Activated CD8-positive, alpha-beta T cell treated with anti-CD3 and anti-CD28 coated beads, Interleukin-2, amount 10 ng/mL, durations not matched to agents 7 days and 5 days (primary cell): ENCODE data around the gene GPD2. TPM values are rescaled to one million over a fixed set of nuclear protein-coding genes. Genes with fewer than 3 reads are reported as not detected.

ENCODE experiments used
- ATAC-seq: fragments of 150-1000 bp; cut with Tn5 transposase; one replicate; pipeline ENCODE4 v1.10.0; 2021; ENCODE audit warnings: moderate library complexity
- CTCF ChIA-PET: fragments of 350-600 bp; sonication (Branson Sonifier 250); formaldehyde crosslinking; loops from one replicate; lab custom pipeline; 2021; ENCODE audit warnings: antibody characterized with exemption; lab: Charles Lee
- POLR2A ChIA-PET: fragments of 350-600 bp; sonication (Branson Sonifier 250); formaldehyde crosslinking; loops from one replicate; lab custom pipeline; 2021; ENCODE audit warnings: antibody characterized with exemption; lab: Charles Lee
- DNase-seq: peaks from one replicate; pipeline ENCODE4 v3.0.0-alpha.2; 2020
- H3K27ac Mint-ChIP-seq: one replicate; pipeline ENCODE4 v1.8.0; 2021; ENCODE audit warnings: mild to moderate bottlenecking, mixed read lengths
- H3K27me3 Mint-ChIP-seq: one replicate; pipeline ENCODE4 v1.8.0; 2021; ENCODE audit warnings: low read depth, mixed read lengths
- H3K36me3 Mint-ChIP-seq: one replicate; pipeline ENCODE4 v1.8.0; 2021; ENCODE audit warnings: low read depth, mixed read lengths
- H3K4me1 Mint-ChIP-seq: one replicate; pipeline ENCODE4 v1.8.0; 2021; ENCODE audit warnings: low read depth, mixed read lengths
- H3K4me3 Mint-ChIP-seq: one replicate; pipeline ENCODE4 v1.8.0; 2021; ENCODE audit warnings: mild to moderate bottlenecking, mixed read lengths
- H3K9me3 Mint-ChIP-seq: one replicate; pipeline ENCODE4 v1.8.0; 2022; ENCODE audit warnings: mixed read lengths; ENCODE audit not compliant: insufficient read depth
- total RNA-seq, 2 experiments: library from RNA; stranded (reverse); gene quantifications; one replicate each; pipeline ENCODE4 v1.2.3, GENCODE V29; 2021

Gene GPD2
- total RNA-seq, 2 experiments from 2014 or later: 13.6 to 14.7 TPM

- POLR2A ChIA-PET: no interaction called here
- peaks cover 5% of the 10 kb centered on the region for H3K4me1 Mint-ChIP-seq
- no peaks in the 10 kb centered on the region for H3K36me3 Mint-ChIP-seq
- DNase-seq (no peak), ATAC-seq (no peak)
- H3K4me3 Mint-ChIP-seq: no peak overlapping the region
- CTCF ChIA-PET: no interaction called here
- H3K9me3 Mint-ChIP-seq: no peaks in the 10 kb centered on the region
- no peak overlapping the region for H3K27ac Mint-ChIP-seq
- no peaks in the 10 kb centered on the region for H3K27me3 Mint-ChIP-seq
Measured at GRCh38 chr2:156539086-156539860, 103.1 kb downstream of the GPD2 start.

- no peaks in the 10 kb centered on the region for H3K9me3 Mint-ChIP-seq
- no peak overlapping the region for H3K4me3 Mint-ChIP-seq
- peaks cover 5% of the 10 kb centered on the region for H3K4me1 Mint-ChIP-seq
- DNase-seq (no peak), ATAC-seq (no peak)
- H3K27me3 Mint-ChIP-seq: no peaks in the 10 kb centered on the region
- no peaks in the 10 kb centered on the region for H3K36me3 Mint-ChIP-seq
- ChIA-PET POLR2A (no interaction called here), CTCF (interaction anchor here (1.3 kb wide), 1 partner anchor 29 kb away, joined by 3 read pairs; no protein-coding TSS in a partner anchor)
- no peak overlapping the region for H3K27ac Mint-ChIP-seq
Measured at GRCh38 chr2:156540706-156541105, 104.5 kb downstream of the GPD2 start.

GRCh38 chr2:156541229-156541628 is 105.0 kb downstream of the GPD2 start:
- H3K27ac Mint-ChIP-seq: no peak overlapping the region
- POLR2A ChIA-PET: no interaction called here
- no peaks in the 10 kb centered on the region for H3K36me3 Mint-ChIP-seq

DNA sequence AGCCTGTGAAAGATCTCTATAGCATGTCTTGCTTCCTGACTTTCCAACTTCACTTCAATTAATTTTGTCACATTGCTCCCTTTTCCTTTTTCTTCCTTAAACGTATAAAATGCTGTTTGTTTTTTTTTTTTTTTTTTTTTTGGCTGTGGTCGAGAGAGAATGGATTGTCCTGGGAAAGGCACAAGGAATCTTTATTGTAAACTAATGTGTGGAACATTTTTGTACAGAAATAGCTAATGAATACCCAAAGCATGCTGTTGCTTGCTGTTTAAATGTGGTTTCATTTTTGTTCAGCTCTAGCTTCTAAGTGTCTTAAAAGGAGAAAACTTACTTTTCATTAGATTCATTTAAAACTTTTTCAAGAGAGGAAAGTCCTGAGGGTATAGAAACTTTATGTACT is 105.5 kb downstream of the GPD2 start:
- peaks cover 4% of the 10 kb centered on the region for H3K4me1 Mint-ChIP-seq

More at GRCh38 chr2:156541229-156541628, 105.0 kb downstream of the GPD2 start:
- DNase-seq (no peak), ATAC-seq (no peak)
- H3K27me3 Mint-ChIP-seq: no peaks in the 10 kb centered on the region
- H3K4me1 Mint-ChIP-seq: peaks cover 5% of the 10 kb centered on the region
- CTCF ChIA-PET: interaction anchor here (1.3 kb wide), 1 partner anchor 29 kb away, joined by 3 read pairs; no protein-coding TSS in a partner anchor
- no peak overlapping the region for H3K4me3 Mint-ChIP-seq
- no peaks in the 10 kb centered on the region for H3K9me3 Mint-ChIP-seq

DNA sequence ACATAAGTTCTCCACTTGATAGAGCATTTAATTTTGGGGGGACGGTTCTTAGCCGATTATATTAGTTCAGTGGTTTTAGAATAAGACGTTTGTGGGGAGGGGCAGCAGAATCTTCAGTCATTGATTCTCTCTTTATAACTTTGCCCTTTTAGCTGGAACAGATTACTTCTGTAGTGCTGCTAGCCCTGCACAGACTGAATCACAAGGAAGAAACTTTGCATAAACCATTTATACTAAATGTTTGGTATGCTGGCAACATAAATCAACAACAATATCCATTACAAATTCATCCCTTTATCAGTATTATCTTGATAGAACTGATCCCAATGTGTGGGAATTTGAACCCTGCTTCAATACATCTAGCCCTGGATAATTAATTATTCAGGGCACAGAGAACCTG is 112.2 kb downstream of the GPD2 start:
- Mint-ChIP-seq H3K9me3 (no peaks in the 10 kb centered on the region), H3K4me1 (no peaks in the 10 kb centered on the region), H3K36me3 (peaks cover 2% of the 10 kb centered on the region), H3K27me3 (no peaks in the 10 kb centered on the region), H3K4me3 (no peak overlapping the region), H3K27ac (no peak overlapping the region)
- no peak for DNase-seq
- CTCF ChIA-PET: no interaction called here
- POLR2A ChIA-PET: no interaction called here
- no peak for ATAC-seq

More for the DNA sequence above, 105.5 kb downstream of the GPD2 start:
- ATAC-seq (no peak), DNase-seq (no peak)
- Mint-ChIP-seq H3K27me3 (no peaks in the 10 kb centered on the region), H3K4me3 (no peak overlapping the region), H3K27ac (no peak overlapping the region), H3K9me3 (no peaks in the 10 kb centered on the region), H3K36me3 (no peaks in the 10 kb centered on the region)
- ChIA-PET CTCF (interaction anchor here (1.3 kb wide), 1 partner anchor 28 kb away, joined by 3 read pairs; no protein-coding TSS in a partner anchor), POLR2A (no interaction called here)

DNA sequence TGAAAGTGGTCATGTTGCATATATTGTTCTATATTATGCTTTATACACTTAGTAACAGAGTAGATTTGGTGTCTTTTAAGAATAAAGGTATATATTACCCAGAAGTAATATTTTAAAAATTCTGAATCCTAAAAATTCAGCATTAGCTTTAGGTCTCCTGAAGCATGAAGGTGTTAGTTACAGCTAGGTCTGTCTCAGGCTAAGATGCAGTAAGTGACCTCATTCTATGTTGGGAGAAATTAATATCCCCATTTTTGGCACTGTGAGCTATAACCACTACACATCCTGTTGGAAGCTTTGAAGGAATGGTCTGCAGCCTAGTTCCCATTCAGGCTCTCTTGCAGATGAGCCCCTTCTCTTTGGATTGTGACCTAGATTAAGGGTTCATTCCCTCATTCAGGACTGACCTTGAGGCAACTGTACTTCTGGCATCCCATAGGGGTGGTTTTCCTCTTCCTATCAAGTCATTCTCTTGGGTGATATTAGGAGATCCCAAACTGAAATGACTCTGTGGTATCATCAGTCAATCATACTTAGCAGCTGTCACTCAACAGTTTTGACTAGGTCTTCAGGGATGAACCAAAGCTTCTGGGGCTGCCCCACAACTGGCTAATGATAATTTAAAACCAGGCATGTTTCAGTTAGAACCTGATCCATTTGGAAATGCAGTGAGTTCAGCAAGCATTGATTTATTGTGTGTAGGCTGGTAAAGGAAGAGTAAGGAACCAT is 117.7 kb downstream of the GPD2 start:
- Mint-ChIP-seq H3K27me3 (no peaks in the 10 kb centered on the region), H3K36me3 (peaks cover 12% of the 10 kb centered on the region), H3K4me3 (no peak overlapping the region), H3K27ac (no peak overlapping the region), H3K4me1 (no peaks in the 10 kb centered on the region), H3K9me3 (no peaks in the 10 kb centered on the region)
- ChIA-PET CTCF (no interaction called here), POLR2A (no interaction called here)
- ATAC-seq (no peak), DNase-seq (no peak)

- Mint-ChIP-seq H3K27ac (no peak overlapping the region), H3K36me3 (peaks cover 14% of the 10 kb centered on the region), H3K4me1 (no peaks in the 10 kb centered on the region), H3K27me3 (no peaks in the 10 kb centered on the region), H3K4me3 (no peak overlapping the region), H3K9me3 (no peaks in the 10 kb centered on the region)
- ChIA-PET POLR2A (no interaction called here), CTCF (no interaction called here)
- no peak for DNase-seq
- no peak for ATAC-seq
Measured at GRCh38 chr2:156561326-156561725, 125.1 kb downstream of the GPD2 start.

DNA sequence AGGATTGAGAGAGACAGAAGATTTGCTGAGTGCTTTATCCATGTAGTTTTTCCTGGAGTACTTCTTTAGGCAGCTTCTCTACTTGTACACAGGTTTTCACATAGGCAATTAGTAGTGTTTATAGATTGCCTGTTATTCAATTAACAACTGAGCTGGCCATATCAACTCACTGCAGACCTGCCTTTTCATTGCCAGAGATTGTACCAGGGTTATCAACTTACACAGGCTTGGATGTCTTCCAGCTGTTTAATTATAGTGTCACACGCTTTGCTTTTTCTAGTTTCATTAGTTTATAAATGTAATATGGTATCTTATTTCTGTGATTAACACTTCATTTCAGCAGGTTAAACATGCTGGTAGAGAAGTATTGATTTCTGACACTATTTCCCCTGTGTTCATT is 125.9 kb downstream of the GPD2 start:
- ChIA-PET CTCF (interaction anchor here (0.7 to 1.0 kb wide), 2 partner anchors 8 to 10 kb away, joined by 3 read pairs; no protein-coding TSS in a partner anchor), POLR2A (no interaction called here)
- no peak overlapping the region for H3K4me3 Mint-ChIP-seq
- H3K36me3 Mint-ChIP-seq: peaks cover 14% of the 10 kb centered on the region
- H3K4me1 Mint-ChIP-seq: no peaks in the 10 kb centered on the region
- H3K27ac Mint-ChIP-seq: no peak overlapping the region
- DNase-seq: no peak
- H3K27me3 Mint-ChIP-seq: no peaks in the 10 kb centered on the region
- no peaks in the 10 kb centered on the region for H3K9me3 Mint-ChIP-seq
- no peak for ATAC-seq

DNA sequence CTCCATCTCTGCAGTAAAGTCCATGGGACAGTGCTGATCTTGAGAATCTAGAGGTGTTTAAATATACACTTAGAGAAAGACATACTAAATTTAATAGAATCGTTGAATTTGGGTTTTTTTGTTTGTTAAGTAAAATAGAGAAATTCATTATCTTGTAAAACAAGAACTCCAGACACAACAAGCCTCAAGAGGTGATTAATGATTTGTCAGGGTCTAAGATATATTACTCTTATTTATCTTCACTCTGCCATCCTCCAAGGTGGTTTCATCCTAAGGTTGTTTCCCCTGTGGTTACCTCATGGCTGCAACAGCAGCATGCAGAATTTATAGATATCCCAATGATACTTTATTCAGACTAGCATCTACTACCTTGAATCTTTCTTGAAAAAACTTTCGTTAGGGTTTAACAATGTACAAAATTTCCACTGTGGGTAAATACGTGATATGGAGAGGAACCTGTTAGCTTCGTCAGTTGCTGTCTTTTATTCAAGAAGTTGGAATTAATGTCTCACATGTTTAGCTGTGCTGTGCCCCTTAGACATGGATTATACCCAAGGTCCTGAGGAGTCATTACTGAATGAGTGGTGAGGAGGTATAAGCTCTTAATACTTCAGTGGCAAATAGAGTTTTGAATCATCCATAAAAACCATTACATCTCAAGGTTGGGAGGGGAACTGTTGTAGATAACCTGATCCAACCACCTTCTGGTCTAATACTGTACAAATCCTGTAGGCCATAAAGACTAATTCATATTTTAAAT is 128.0 kb downstream of the GPD2 start:
- Mint-ChIP-seq H3K4me3 (no peak overlapping the region), H3K9me3 (no peaks in the 10 kb centered on the region), H3K27ac (no peak overlapping the region), H3K36me3 (peaks cover 2% of the 10 kb centered on the region), H3K4me1 (no peaks in the 10 kb centered on the region), H3K27me3 (no peaks in the 10 kb centered on the region)
- ChIA-PET POLR2A (no interaction called here), CTCF (interaction anchor here (0.6 kb wide), 1 partner anchor 14 kb away, joined by 3 read pairs; no protein-coding TSS in a partner anchor)
- ATAC-seq: no peak
- no peak for DNase-seq

DNA sequence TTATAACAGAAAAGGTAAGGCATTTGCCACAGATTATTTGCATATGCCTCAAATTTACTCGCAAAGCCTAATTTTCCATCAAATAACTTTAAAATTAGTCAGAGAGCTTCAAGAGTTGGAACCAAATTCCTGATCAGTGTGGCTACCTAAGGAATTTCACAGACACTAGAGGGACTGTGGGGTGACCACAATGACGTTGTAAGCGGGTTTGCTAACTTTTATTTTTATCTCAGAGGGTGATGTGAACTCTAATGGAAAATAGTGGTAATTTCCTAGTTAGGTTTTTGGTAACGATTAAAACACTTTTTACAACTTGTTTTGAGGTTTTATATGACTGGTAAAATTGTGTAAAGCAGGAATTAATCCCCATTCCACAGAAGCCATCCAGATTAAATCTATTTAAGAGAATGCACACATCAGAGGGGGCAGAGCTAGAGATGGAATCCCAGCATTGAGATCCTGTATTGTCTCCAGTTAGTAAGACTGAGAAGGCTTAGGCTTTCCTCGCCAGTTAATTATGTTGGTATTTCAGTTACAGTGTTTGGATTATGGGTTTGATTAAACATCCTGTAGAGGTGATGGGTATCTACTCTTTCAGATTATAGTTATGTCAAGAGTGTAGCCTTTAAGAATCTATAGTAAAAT is 129.0 kb downstream of the GPD2 start:
- H3K4me3 Mint-ChIP-seq: no peak overlapping the region
- DNase-seq: no peak
- H3K27ac Mint-ChIP-seq: no peak overlapping the region
- no peak for ATAC-seq
- peaks cover 2% of the 10 kb centered on the region for H3K36me3 Mint-ChIP-seq
- POLR2A ChIA-PET: no interaction called here
- H3K4me1 Mint-ChIP-seq: no peaks in the 10 kb centered on the region
- H3K27me3 Mint-ChIP-seq: no peaks in the 10 kb centered on the region
- no peaks in the 10 kb centered on the region for H3K9me3 Mint-ChIP-seq
- CTCF ChIA-PET: no interaction called here

- ChIA-PET CTCF (interaction anchor here (1.3 to 3.2 kb wide), 2 partner anchors 9 to 16 kb away, joined by 3 to 12 read pairs; no protein-coding TSS in a partner anchor), POLR2A (no interaction called here)
- DNase-seq: no peak
- no peaks in the 10 kb centered on the region for H3K9me3 Mint-ChIP-seq
- peaks cover 7% of the 10 kb centered on the region for H3K36me3 Mint-ChIP-seq
- peaks cover 14% of the 10 kb centered on the region for H3K4me1 Mint-ChIP-seq
- H3K27me3 Mint-ChIP-seq: no peaks in the 10 kb centered on the region
- no peak overlapping the region for H3K27ac Mint-ChIP-seq
- ATAC-seq: no peak
- no peak overlapping the region for H3K4me3 Mint-ChIP-seq
Measured at GRCh38 chr2:156573710-156574109, 137.5 kb downstream of the GPD2 start.
